NT2/D1 (cell line): ENCODE data around the gene AKT1.

ENCODE experiments used
- DNase-seq: peaks from one replicate; pipeline ENCODE4 v3.0.0-alpha.2; 2011; ENCODE audit warnings: low read depth, low spot score
- H3K27me3 ChIP-seq: 2 replicates; pipeline ENCODE4 v1.6.0; 2011; ENCODE audit warnings: mild to moderate bottlenecking; ENCODE audit not compliant: insufficient read length, insufficient read depth
- H3K36me3 ChIP-seq: 2 replicates; pipeline ENCODE4 v1.6.1; 2011; ENCODE audit warnings: mild to moderate bottlenecking, low read length, mixed read lengths; ENCODE audit not compliant: insufficient read depth, insufficient read length
- H3K4me1 ChIP-seq: 2 replicates; pipeline ENCODE4 v1.5.1; 2011; ENCODE audit not compliant: insufficient read depth, insufficient read length
- H3K4me3 ChIP-seq: 2 replicates; pipeline ENCODE4 v1.5.1; 2011; ENCODE audit warnings: low read depth; ENCODE audit not compliant: insufficient read length
- H3K9ac ChIP-seq: 2 replicates; pipeline ENCODE4 v1.6.0; 2011; ENCODE audit warnings: low read depth; ENCODE audit not compliant: insufficient read length
- H3K9me3 ChIP-seq: 2 replicates; pipeline ENCODE4 v1.5.1; 2011; ENCODE audit warnings: mild to moderate bottlenecking, low read length; ENCODE audit not compliant: insufficient read depth
- SUZ12 ChIP-seq: IDR thresholded peaks from 2 replicates; pipeline ENCODE4 v1.6.1; 2011; ENCODE audit not compliant: insufficient read length, insufficient read depth; ENCODE audit errors: extremely low read depth
- YY1 ChIP-seq: IDR thresholded peaks from 2 replicates; pipeline ENCODE4 v1.6.1; 2011; ENCODE audit not compliant: insufficient read length, insufficient read depth
- ZNF274 ChIP-seq: IDR thresholded peaks from 2 replicates; pipeline ENCODE4 v1.6.1; 2011; ENCODE audit warnings: mild to moderate bottlenecking, low read depth, low read length

Gene AKT1

DNA sequence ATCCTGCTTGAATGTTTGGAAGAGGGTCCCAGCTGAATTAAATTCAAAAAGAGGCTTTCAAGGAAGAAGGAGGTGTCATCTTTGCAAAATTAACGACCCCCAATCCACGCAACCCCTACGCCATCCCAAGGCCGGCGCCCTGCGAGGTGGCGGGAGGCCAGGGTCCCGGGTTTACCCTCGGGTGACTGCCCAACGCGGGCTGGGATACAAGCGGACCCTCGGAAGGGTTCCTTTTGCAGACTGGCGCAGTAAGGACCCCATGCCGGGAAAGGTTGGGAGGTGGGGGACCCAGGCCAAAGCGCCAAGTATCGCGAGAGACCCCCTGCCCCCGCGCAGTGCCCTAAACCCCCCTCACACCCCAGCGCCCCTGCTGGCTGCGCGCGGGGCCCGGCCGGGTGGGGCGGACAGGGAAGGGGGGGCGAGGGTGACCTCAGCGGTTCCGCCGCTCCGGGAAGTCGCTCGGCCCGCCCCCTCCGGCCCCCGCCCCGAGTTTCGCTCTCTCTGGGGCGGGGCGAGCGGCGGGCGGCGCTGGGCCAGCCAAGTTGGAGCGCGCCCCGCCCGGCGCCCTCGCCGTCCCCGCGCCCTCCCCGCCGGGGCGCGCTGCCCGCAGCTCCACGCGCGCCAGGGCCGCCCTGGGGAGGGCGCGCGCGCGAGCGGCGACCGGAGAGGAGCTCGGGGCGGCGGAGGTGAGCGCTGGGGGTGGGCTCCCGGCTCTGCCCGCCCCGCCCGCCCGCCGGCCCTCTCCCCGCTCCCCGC, 4.6 kb upstream of the AKT1 start:
- H3K27me3 ChIP-seq = peaks cover 33% of the 10 kb centered on the region
- peak overlapping the region; percentile 85 for H3K9ac ChIP-seq
- peak overlapping the region; percentile 64 for H3K4me3 ChIP-seq
- TF ChIP-seq ZNF274 = no peak
- no peak for DNase-seq
- H3K4me1 ChIP-seq = peaks cover 37% of the 10 kb centered on the region
- H3K36me3 ChIP-seq = peaks cover 12% of the 10 kb centered on the region
- no peaks in the 10 kb centered on the region for H3K9me3 ChIP-seq

DNA sequence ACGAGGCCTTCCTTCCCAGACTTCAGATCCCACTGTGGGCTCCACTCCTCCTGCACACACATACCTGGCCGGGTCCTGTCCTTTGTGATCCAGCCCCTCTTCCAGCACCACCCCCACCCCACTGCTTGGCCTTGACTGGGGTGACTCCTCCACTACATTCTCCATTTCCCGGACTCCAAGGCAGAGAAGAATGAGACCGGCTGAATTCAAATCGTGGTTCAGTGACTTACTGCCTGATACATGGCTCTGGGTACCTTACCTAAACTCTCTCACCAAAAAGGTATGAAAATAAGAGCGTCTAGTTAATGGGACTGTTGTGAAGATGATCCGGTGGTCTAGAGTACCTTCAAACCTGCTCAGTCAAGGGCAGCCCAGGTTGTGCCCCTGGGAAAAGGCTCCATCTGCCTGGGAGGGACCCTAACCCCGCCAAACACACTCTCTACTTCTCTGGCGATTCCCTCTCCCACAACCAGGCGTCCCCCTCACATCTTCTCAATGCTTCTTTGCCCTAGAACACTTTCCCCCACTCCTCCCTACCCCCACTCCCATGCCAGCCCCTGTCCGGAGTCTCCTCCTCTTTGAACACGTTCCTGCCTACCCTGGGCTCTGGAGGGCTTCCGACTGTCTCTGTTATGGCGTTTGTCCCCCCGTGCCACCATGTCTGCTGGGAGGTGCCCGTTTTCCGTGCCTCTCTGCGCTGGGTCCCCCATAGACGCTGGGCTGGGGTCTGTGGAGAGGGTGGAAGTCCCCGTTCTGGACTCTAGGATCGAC, 3.9 kb upstream of the AKT1 start:
- peaks cover 33% of the 10 kb centered on the region for H3K27me3 ChIP-seq
- peaks cover 36% of the 10 kb centered on the region for H3K4me1 ChIP-seq

DNA sequence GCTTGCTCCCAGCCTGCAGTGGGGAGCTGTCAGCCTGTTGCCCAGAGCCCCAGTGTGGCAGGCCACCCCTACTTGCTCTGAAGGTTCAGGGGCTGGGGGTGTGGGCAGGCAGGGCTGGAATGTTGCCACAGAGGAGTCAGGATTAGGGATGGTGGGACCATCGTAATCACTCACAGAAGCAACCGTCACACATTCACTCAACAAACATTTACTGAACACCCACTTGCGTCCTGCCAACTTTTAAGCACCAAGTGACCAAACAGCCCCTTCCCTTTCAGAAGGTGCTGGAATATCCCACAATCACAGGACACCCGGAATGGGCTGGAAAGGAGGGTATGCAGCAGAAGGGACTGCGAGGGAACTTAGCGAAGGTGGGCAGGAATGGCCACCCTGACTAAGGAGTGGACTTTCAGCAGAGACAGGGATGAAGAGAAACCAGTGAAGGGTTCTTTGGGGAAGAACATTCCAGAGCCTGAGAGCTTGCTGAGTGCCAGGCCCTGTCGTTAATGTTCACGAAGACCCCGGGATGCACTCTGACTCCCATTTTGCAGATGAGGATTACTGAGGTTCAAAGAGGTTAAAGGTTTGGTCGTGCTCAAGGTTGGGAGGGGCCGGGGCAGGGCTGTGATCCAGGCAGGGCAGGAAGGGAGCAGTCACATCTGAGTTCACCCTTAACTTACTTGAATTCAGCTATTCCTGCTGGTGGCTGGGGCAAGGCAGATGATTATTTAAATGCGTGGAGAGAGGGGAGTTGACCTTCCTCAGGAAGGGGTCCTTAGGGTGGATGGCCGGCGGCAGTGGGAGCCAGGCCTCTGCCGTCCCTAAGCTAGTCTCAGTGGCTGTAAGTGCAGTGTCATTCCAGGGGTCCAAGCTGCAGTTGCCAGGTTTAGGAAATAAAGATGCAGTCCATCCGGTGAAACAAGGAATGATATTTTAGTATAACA, 3.0 kb upstream of the AKT1 start:
- H3K9me3 ChIP-seq = no peaks in the 10 kb centered on the region
- peaks cover 41% of the 10 kb centered on the region for H3K4me1 ChIP-seq
- TF ChIP-seq SUZ12 (no peak), YY1 (no peak), ZNF274 (no peak)
- no peak overlapping the region for H3K4me3 ChIP-seq
- peak overlapping the region; percentile 36 for H3K9ac ChIP-seq
- H3K27me3 ChIP-seq = peaks cover 33% of the 10 kb centered on the region
- H3K36me3 ChIP-seq = peaks cover 10% of the 10 kb centered on the region
- no peak for DNase-seq

More for the DNA sequence above, 3.9 kb upstream of the AKT1 start:
- no peaks in the 10 kb centered on the region for H3K9me3 ChIP-seq
- H3K4me3 ChIP-seq = peak overlapping the region; percentile 64
- H3K36me3 ChIP-seq = peaks cover 11% of the 10 kb centered on the region
- no peak for DNase-seq
- no peak for TF ChIP-seq ZNF274
- no peak for TF ChIP-seq SUZ12
- TF ChIP-seq YY1 = no peak
- H3K9ac ChIP-seq = peak overlapping the region; percentile 85

DNA sequence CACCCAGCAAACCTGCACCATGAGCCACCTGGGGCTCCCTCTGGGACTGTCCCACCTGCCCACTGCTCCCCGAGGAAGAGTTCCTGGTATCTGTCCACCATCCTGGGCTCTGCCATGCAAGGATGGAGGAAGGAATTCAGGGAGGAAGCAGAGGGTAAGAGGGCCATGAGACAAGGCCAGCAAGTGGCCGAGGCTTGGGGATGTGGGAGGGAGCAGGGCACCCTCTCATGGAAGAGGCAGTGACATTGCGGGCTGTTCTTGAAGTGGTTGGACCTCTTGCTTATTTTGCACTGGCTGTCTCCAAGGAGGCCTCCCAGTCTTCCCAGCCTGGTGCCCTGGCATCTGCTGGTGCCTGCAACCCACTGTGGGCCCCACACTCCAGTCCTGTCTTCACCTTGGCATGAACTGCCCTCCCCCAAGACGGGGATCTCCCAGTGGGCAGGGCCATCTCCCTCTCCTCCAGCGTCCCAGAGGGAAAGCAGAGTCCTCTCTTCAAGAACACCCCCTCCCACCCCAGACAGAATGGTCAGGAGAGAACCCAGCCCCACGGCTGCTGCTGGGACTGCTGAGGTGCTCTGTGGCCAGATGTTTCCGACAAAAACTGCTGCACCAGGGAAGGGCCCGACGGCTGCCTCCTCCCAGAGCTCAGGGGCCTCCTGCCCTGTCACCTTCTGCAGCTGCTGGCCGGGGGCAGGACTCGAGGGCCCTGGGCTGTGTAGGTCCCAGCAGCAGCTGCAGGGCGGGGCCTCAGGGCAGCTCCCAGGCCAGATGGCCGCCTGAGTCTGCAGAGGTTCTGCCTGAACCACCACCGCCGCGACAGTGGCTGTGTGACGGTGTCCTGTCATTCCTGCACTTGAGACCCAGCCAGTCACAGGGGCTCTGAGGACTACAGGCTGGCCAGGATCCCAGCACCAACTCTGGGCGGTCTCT, 1.8 kb upstream of the AKT1 start:
- Histone ChIP-seq H3K4me3 (peak overlapping the region; percentile 3), H3K9me3 (no peaks in the 10 kb centered on the region), H3K9ac (peak overlapping the region; percentile 61), H3K27me3 (peaks cover 30% of the 10 kb centered on the region), H3K4me1 (peaks cover 40% of the 10 kb centered on the region), H3K36me3 (peaks cover 14% of the 10 kb centered on the region)
- TF ChIP-seq ZNF274 (no peak), SUZ12 (no peak), YY1 (no peak)
- no peak for DNase-seq

DNA sequence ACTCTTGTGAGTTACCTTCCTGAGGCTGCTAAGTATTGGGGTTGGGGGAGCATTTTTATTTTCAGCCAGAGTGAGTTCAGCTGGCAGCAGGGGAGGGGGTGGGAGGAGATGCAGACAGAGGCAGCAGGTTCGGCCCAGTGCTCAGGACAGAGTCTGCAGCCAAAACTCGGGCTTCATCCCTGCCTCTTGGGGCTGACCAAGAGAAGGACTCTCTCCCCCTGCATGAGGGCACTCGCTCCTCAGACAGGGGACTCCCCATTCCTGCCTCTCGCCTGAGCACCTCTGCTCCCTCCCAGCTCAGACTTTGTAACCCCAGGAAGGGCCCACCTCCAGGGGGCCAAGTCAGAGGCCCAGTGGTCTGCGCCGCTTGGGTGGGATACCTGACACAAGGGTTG, 1.1 kb upstream of the AKT1 start:
- peaks cover 16% of the 10 kb centered on the region for H3K36me3 ChIP-seq
- H3K9me3 ChIP-seq = no peaks in the 10 kb centered on the region
- peaks cover 43% of the 10 kb centered on the region for H3K4me1 ChIP-seq
- peak overlapping the region; percentile 61 for H3K9ac ChIP-seq
- TF ChIP-seq SUZ12 (no peak), ZNF274 (no peak), YY1 (no peak)
- no peak for DNase-seq
- no peak overlapping the region for H3K4me3 ChIP-seq
- H3K27me3 ChIP-seq = peaks cover 23% of the 10 kb centered on the region
